Cardiac muscle cell (in vitro differentiated cells and primary cell): ENCODE results near the gene SKI. TPM values are rescaled to one million over a fixed set of nuclear protein-coding genes. Genes with fewer than 3 reads are reported as not detected.

Experiments used
- DNase-seq, 2 donors: peaks; one replicate each; pipeline versions ENCODE4 v3.0.0 to v3.0.0-alpha.2; 2010 to 2017; ENCODE audit warnings: low read depth in 1 of 2, low spot score in 1 of 2
- H3K27ac ChIP-seq: fragments of 200-600 bp; sonication (generic); 2 replicates; pipeline ENCODE4 v1.5.1; 2016
- H3K27me3 ChIP-seq: fragments of 200-600 bp; sonication (generic); 2 replicates; pipeline ENCODE4 v1.6.0; 2016; ENCODE audit warnings: control low read depth
- H3K36me3 ChIP-seq: fragments of 200-600 bp; sonication (generic); 2 replicates; pipeline ENCODE4 v1.5.1; 2016; ENCODE audit warnings: control low read depth
- H3K4me1 ChIP-seq: fragments of 200-600 bp; sonication (generic); 2 replicates; pipeline ENCODE4 v1.8.1; 2017; ENCODE audit warnings: low read depth, mild to moderate bottlenecking, mixed run types
- H3K4me3 ChIP-seq: fragments of 200-600 bp; sonication (generic); 2 replicates; pipeline ENCODE4 v1.5.1; 2016; ENCODE audit warnings: mild to moderate bottlenecking
- H3K9me3 ChIP-seq: fragments of 200-600 bp; sonication (generic); 2 replicates; pipeline ENCODE4 v1.5.1; 2017; ENCODE audit warnings: low read depth, mild to moderate bottlenecking, control low read depth
- CTCF ChIP-seq: IDR thresholded peaks from 2 replicates; pipeline ENCODE4 v1.5.1; 2012; ENCODE audit warnings: low read depth, mild to moderate bottlenecking, low read length
- polyA plus RNA-seq: library from polyadenylated mRNA; unstranded; fragments of >200 nt; fragmentation: Nextera tagmentation; extraction: Ambion mirVana; gene quantifications from 2 replicates; pipeline ENCODE4 v1.2.1, GENCODE V29; 2016
- total RNA-seq: library from RNA; depleted of rRNA; stranded (reverse); fragments of >200 nt; gene quantifications from 2 replicates; pipeline ENCODE4 v1.2.3, GENCODE V29; 2016

SKI gene
- total and polyA plus RNA-seq, 2 experiments from 2014 or later = 2.7 to 31.9 TPM

DNA sequence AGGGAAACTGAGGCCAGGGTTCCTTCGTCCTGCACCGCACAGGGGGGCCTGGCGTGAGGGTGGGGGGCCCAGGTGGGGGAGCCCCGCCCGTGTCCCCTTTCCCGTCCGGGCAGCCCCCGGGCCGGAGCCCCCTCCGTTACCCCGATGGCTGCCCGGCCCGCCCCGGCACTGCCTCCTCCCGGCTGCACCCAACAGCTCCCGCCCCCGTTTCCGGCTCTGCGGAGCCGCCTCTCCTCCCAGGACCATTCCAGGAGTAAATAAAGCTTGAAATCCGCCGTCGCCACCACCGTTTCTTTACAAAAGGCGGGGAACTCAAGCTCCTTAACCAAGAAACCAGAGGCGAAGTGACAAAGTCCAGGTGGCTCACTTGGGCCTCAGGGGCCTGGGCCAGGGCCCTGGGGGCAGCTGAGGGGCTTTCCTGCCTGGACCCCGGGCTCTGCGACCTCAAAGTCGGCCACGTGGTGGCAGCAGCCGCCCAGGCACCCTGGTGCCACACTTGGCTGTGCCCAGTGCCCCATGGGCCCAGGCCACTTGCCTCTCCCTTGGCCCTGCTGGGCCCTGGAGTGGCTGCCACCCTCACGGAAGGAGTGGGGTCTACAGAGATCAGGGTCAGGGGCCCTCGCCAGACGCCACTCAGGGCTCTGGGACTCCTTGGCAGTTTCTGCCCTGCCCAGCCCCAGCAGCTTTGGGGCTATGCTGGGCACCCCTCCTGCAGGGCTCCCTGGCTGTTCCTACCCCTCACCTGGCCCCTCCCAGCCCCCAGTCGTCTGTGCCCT, 33.0 kb upstream of the SKI start:
- H3K27me3 ChIP-seq = no peaks in the 10 kb centered on the region
- peak; percentile 88 to 92 for DNase-seq
- peak overlapping the region; percentile 66 for H3K27ac ChIP-seq
- H3K36me3 ChIP-seq = no peaks in the 10 kb centered on the region
- peak; percentile 88 for TF ChIP-seq CTCF
- H3K4me1 ChIP-seq = peaks cover 49% of the 10 kb centered on the region
- H3K4me3 ChIP-seq = peak overlapping the region; percentile 69
- H3K9me3 ChIP-seq = no peaks in the 10 kb centered on the region

DNA sequence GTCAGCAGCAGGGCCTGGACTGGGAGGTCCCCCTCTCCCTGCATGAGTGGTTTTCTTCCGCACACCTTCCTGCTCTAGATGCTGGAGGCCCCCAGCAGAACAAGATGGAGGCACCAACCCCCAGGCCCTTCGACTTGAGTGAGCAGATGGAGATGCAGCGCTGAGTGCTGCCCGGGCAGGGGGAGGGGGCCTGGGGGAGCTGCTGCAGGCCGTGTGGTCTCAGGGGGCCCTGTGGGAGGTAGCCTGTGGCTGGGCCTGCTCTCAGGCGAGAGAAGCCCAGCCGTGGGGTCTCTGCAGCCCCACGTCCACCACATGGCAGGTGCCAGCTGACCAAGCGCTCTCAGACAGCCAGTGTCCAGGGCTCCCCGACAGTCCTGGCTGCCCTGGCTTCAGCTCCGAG, 32.3 kb upstream of the SKI start:
- Histone ChIP-seq H3K27ac (peak overlapping the region; percentile 66), H3K4me1 (peaks cover 49% of the 10 kb centered on the region)
- TF ChIP-seq CTCF = no peak

GRCh38 chr1:2196901-2197638, 31.0 kb upstream of the SKI start:
- H3K27ac ChIP-seq = peak overlapping the region; percentile 86
- no peak for TF ChIP-seq CTCF
- no peak overlapping the region for H3K4me3 ChIP-seq
- H3K4me1 ChIP-seq = peaks cover 45% of the 10 kb centered on the region
- H3K27me3 ChIP-seq = no peaks in the 10 kb centered on the region
- H3K9me3 ChIP-seq = no peaks in the 10 kb centered on the region
- no peak for DNase-seq
- H3K36me3 ChIP-seq = no peaks in the 10 kb centered on the region

More for the DNA sequence above, 32.3 kb upstream of the SKI start:
- Histone ChIP-seq H3K36me3 (no peaks in the 10 kb centered on the region), H3K4me3 (no peak overlapping the region), H3K27me3 (no peaks in the 10 kb centered on the region), H3K9me3 (no peaks in the 10 kb centered on the region)
- DNase-seq = no peak

DNA sequence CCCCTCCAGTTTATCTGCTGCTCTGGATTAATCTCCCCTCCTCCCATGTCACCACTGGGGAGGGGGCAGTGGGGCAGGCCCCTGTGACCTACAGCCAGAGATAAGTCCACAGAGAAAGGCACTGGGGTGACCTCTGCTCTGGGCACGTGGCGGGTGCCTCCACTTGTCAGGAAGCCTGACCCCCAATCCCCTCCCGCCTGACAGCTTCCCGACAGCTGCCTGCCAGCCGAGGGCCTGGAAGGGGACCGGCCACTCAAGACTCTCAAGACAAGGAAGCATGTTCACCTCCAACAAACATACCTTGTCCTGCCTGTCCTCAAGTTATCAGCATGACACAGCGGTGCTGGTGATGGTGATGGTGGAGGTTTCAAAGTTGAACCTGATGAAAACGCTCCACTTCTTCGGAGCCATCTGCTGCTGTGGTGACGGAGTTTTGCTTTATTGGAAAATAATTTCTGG, 30.4 kb upstream of the SKI start:
- peaks cover 40% of the 10 kb centered on the region for H3K4me1 ChIP-seq
- H3K27ac ChIP-seq = peak overlapping the region; percentile 86
- no peak overlapping the region for H3K4me3 ChIP-seq
- H3K36me3 ChIP-seq = no peaks in the 10 kb centered on the region
- H3K27me3 ChIP-seq = no peaks in the 10 kb centered on the region
- no peaks in the 10 kb centered on the region for H3K9me3 ChIP-seq
- no peak for TF ChIP-seq CTCF
- DNase-seq = no peak

DNA sequence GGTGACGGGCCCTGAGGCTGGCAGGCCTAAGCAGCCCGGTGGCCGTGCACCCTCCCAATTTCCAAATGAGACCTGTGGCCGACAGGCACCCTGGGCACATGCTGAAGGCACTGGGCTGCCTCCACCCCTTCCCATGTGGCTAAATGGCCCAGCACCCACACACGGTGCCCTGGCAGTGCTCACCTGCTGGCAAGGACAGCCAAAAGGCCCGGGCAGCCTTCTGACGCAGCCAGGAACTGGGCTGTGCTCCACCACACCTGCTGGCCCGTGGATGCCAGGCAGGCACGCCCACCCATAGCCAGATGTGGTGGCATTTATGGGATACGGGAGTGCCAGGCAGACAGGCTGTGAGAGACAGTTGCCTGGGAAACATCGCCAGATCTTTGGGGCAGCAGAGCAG, 29.5 kb upstream of the SKI start:
- Histone ChIP-seq H3K4me1 (peaks cover 33% of the 10 kb centered on the region), H3K36me3 (no peaks in the 10 kb centered on the region), H3K27me3 (no peaks in the 10 kb centered on the region), H3K27ac (peak overlapping the region; percentile 86), H3K4me3 (no peak overlapping the region), H3K9me3 (no peaks in the 10 kb centered on the region)
- TF ChIP-seq CTCF = no peak
- no peak for DNase-seq
